Esophagus squamous epithelium (tissue), 5 donors: Measurements from ENCODE around the gene CIZ1. TPM values are rescaled to one million over a fixed set of nuclear protein-coding genes. Genes with fewer than 3 reads are reported as not detected.

ENCODE experiments used
- DNase-seq: peaks from one replicate; lab custom pipeline; 2025; lab: John Stamatoyannopoulos, UW
- H3K27ac ChIP-seq, 4 donors: fragments of 200-600 bp; sonication (generic); one replicate each; pipeline ENCODE4 v1.5.1; 2016 to 2019; ENCODE audit warnings: mild to moderate bottlenecking in 1 of 4
- H3K27me3 ChIP-seq, 4 donors: fragments of 200-600 bp; sonication (generic); 1 replicate in 3 of 4; 2 replicates in 1 of 4; pipeline versions ENCODE4 v1.5.1 to v1.6.0; 2017 to 2021; ENCODE audit warnings: antibody characterized with exemption in 1 of 4
- H3K36me3 ChIP-seq, 3 donors: fragments of 200-600 bp; sonication (generic); one replicate each; pipeline ENCODE4 v1.5.1; 2016 to 2019
- H3K4me1 ChIP-seq, 3 donors: fragments of 200-600 bp; sonication (generic); one replicate each; pipeline ENCODE4 v1.5.1; 2017 to 2019
- H3K4me3 ChIP-seq, 4 donors: fragments of 200-600 bp; sonication (generic); 1 replicate in 3 of 4; 2 replicates in 1 of 4; pipeline ENCODE4 v1.5.1; 2016 to 2019; ENCODE audit warnings: mild to moderate bottlenecking in 2 of 4, moderate library complexity in 1 of 4
- H3K9me3 ChIP-seq, 3 donors: fragments of 200-600 bp; sonication (generic); one replicate each; pipeline ENCODE4 v1.5.1; 2016 to 2019
- CTCF ChIP-seq, 6 experiments: fragments of 450-650 bp in 4 of 6; fragments of 200-600 bp in 2 of 6; sonication (generic) in 2 of 6; IDR thresholded peaks; one replicate each; pipeline ENCODE4 v1.5.1; 2016 to 2019; ENCODE audit warnings: antibody characterized with exemption in 6 of 6, mild to moderate bottlenecking in 4 of 6, moderate library complexity in 4 of 6
- WGBS, 2 donors: methylation state at CpG; one replicate each; pipeline ENCODE4 v1.1.5; 2018; 5-methylcytosine and 5-hydroxymethylcytosine counted together
- intact Hi-C: fragments of 100-400 bp; cut with DNase I; formaldehyde crosslinking; loops from one replicate; pipeline ENCODE4 v1.15.0; 2022
- total RNA-seq, 4 donors: library from RNA; depleted of rRNA; stranded (reverse); fragments of >200 nt; gene quantifications; one replicate each; pipeline ENCODE4 v1.1.0, GENCODE V29; 2016
- donor health status: DM: yes; HTN: yes; CAD: no.

Gene CIZ1
- total RNA-seq, 4 donors from 2014 or later: 31.0 to 74.6 (median 43.7) TPM

GRCh38 chr9:128116104-128117083, 75.0 kb downstream of the CIZ1 start:
- no peak for DNase-seq
- no peak overlapping the region for H3K27ac ChIP-seq
- 86 to 87% methylated on average over 10 to 16 of the region's 16 CpGs for WGBS, 2 donors
- no peak for TF ChIP-seq CTCF (IDR thresholded peaks at IDR 0.05)
- H3K9me3 ChIP-seq: no peaks in the 10 kb centered on the region
- H3K4me3 ChIP-seq: no peak overlapping the region
- intact Hi-C loops: loop anchor here (10.0 kb wide), 1 partner anchor 82 kb away; no protein-coding TSS in a partner anchor
- no peaks in the 10 kb centered on the region for H3K27me3 ChIP-seq
- H3K4me1 ChIP-seq: peaks cover 0 to 12% (median 5%) of the 10 kb centered on the region in 3 donors
- peaks cover 0 to 56% (median 5%) of the 10 kb centered on the region in 3 donors for H3K36me3 ChIP-seq

Other genes starting within 250 kb of the CIZ1 start
- gene EEIG1, start 210.6 kb downstream of the CIZ1 start, total RNA-seq: 10 to 100 TPM; 16.9 to 65.0 (median 24.0) TPM
- gene NAIF1, start 124.3 kb downstream of the CIZ1 start, total RNA-seq: 1 to 10 TPM; 6.3 to 8.8 (median 7.8) TPM
- 10 to 100 TPM; 15.8 to 37.9 (median 24.1) TPM for gene SLC25A25, start 123.3 kb downstream of the CIZ1 start, total RNA-seq
- gene PTGES2, start 63.8 kb downstream of the CIZ1 start, total RNA-seq: 100 to 1,000 TPM in 1 of 4 donors, 10 to 100 TPM in 3; 54.2 to 118 (median 83.0) TPM
- gene LCN2, start 42.1 kb downstream of the CIZ1 start, total RNA-seq: 100 to 1,000 TPM in 3 of 4 donors, 10 to 100 TPM in 1; 36.2 to 931 (median 809) TPM
- 100 to 1,000 TPM; 124 to 214 (median 162) TPM for gene BBLN, start 31.3 kb downstream of the CIZ1 start, total RNA-seq
- gene DNM1, start 11.8 kb upstream of the CIZ1 start, total RNA-seq: 1 to 10 TPM; 1.3 to 9.7 (median 1.6) TPM
- gene GOLGA2, start 84.4 kb upstream of the CIZ1 start, total RNA-seq: 10 to 100 TPM; 76.1 to 92.0 (median 89.2) TPM
- gene SWI5, start 84.7 kb upstream of the CIZ1 start, total RNA-seq: 10 to 100 TPM; 15.2 to 28.2 (median 17.5) TPM
- 10 to 100 TPM; 13.2 to 15.6 (median 15.3) TPM for gene TRUB2, start 130.9 kb upstream of the CIZ1 start, total RNA-seq
- gene COQ4, start 131.3 kb upstream of the CIZ1 start, total RNA-seq: 10 to 100 TPM; 55.5 to 89.2 (median 77.9) TPM
- gene SLC27A4, start 149.0 kb upstream of the CIZ1 start, total RNA-seq: 100 to 1,000 TPM in 1 of 4 donors, 10 to 100 TPM in 3; 36.6 to 110 (median 72.2) TPM
- gene URM1, start 179.8 kb upstream of the CIZ1 start, total RNA-seq: 10 to 100 TPM; 22.7 to 31.5 (median 25.5) TPM
- 10 to 100 TPM in 1 of 4 donors, 1 to 10 TPM in 3; 2.2 to 18.3 (median 6.2) TPM for gene CERCAM, start 229.3 kb upstream of the CIZ1 start, total RNA-seq